HG03095 (cell line): ENCODE results near the gene MOB3A.
A peak's percentile ranks its signal among the peaks of the same experiment; 100 is the strongest.

Source experiments
- ATAC-seq: cut with Tn5 transposase; IDR thresholded peaks from one replicate; pipeline ENCODE4 v1.9.1; 2021; ENCODE audit warnings: moderate library complexity; ENCODE audit not compliant: unreplicated experiment

The MOB3A gene

GRCh38 chr19:2060884-2061494, 35.1 kb downstream of the MOB3A start:
- ATAC-seq: peak; percentile 11

DNA sequence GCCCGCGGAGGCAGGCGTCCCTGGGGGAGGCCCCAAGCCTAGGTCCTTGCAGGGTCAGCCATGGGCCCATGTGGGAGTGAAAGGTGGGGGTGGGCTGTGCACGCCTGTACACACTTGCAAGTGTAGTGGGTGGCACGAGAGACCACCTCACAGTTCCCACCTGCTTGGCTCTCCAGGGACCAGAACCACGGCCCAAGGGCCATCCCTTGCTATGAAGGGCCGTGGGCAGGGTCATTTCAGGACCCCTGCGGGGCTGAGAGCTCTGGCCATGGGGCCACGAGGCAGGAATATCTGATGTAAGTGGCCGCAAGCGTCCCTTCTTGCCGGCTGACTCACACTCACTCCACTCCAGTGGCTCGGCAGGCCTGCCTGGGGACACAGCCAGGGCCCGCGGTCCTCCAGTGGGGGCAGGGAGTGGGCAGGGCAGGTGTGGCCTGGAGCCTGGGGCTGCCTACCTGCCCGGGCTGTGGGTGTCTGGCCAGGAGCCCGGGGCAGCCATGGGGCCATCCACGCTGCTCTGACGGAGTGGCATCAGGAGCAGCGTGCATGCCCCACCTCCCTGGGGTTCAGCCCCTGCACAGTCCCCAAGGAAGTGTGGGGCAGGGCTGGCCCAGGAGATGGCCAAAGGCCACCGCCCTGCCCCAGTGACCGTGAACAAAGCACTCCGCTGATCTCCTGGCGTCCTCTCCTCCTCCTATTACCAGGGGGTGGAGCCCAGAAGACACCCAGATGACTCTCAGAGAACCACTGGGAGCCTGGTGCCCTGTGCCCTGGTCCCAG, 36.5 kb downstream of the MOB3A start:
- ATAC-seq: no peak

- no peak for ATAC-seq
Measured at GRCh38 chr19:2058570-2059421, 37.3 kb downstream of the MOB3A start.

- ATAC-seq: no peak
Measured at GRCh38 chr19:2057484-2058469, 38.3 kb downstream of the MOB3A start.

- ATAC-seq: no peak
Measured at GRCh38 chr19:2056837-2057192, 39.3 kb downstream of the MOB3A start.

GRCh38 chr19:2055931-2056836, 39.9 kb downstream of the MOB3A start:
- no peak for ATAC-seq

DNA sequence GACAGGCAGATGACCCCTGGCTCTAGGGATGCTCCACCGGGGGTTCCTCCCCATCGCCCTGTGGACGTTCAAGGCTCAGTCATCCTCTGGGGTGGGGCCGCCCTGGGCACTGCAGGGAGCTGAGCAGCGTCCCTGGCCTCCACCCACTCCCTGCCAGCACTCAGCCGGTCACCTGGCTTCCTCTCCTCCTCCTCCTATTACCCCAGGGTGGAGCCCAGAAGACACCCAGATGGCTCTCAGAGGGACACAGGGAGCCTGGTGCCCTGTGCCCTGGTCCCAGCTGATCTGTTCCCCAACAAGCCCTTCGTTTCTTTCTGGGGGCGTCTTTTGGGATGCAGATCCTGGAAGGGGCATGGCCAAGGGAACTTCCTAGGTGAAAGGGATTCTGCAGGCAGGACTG, 41.4 kb downstream of the MOB3A start:
- ATAC-seq: no peak

- no peak for ATAC-seq
Measured at GRCh38 chr19:2053601-2054389, 42.3 kb downstream of the MOB3A start.

DNA sequence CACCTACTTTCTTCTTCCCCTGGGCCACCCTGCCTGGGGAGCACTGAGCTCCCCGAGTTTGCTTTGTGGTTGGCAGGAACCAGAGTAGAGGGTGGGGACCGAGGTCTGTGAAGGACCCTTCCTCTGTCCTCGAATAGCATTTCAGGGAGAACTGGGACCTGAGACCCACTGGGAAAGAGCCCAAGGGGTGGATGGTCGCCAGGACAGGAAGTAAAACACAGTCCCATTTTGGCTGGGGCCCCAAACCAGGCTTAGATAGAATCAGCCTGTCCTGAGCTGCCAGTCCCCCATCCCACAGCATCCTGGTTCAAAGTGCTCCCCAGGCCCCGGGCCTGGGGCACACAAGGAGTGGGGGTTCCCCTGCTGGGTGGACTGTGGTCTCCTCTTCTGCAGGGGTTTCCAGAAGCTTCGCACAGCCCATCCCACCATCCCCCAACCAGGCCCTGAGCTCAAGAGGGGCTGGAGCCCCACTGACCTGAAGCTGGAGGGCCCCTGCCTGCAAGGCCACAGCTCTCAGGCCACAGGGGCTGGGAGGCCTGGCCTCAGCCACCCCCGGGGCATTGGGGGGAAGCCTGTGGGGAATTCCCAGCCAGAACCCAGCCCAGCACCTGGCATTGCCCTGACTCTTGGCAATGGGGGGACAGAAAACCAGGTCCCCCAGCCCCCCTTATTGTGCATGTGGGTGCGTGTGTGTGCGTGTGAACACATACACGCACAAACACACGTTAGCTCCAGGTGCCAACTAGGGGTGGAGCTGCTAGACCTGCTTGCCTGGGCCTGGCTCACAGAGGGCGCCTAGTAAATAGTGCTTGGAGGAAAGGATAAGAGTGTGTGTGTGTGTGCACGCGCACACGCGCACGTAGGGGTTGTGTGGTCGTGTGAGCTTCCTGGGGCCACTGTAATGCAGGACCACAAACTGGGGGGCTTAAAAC, 44.1 kb downstream of the MOB3A start:
- ATAC-seq: no peak

DNA sequence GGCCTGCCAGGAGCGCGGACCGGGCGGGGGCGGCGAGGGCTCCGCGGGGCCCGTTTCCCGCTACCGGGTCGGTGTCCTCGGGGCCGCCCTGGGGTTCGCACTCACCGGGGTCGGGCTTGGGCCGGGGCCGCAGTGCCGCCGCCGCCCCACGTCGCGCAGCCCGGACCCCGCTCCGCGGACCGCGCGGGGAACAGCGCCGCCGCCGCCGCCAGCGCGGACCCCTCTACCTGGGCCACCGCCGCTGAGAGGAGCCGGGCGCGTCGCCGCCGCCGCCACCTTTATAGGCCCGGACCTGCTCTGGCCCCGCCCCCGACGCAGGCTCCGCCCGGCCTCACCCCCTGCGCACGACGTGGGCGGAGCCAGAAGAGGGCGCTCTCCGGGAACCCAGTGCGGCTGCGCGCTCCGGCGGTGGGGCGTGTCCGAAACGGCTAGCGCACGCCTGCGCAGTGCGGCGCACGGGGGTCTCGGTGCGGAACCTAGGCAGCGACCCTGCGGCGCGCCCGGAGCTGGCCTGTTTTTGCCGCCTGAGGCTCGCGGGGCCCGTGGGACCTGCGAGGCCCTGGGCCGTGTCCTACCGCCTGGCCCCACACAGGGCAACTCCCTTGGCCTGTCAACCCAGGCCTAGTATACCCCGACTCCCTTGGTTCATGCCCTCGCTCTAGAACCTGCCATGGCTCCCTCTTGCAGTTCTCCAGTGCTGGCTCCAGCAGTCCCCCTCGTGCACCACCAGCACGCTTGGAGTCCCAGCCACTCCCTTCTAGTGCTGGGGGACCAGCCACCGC, 44.9 kb downstream of the MOB3A start, which contains the start of gene MKNK2:
MKNK2 (minus strand) TSS at position 254 of the 782 bp plus-strand sequence. CDS start 393 bp downstream, outside the sequence.
- ATAC-seq: peak; percentile 33

- ATAC-seq: peak; percentile 3
Measured at GRCh38 chr19:2050349-2050990, 45.7 kb downstream of the MOB3A start.

DNA sequence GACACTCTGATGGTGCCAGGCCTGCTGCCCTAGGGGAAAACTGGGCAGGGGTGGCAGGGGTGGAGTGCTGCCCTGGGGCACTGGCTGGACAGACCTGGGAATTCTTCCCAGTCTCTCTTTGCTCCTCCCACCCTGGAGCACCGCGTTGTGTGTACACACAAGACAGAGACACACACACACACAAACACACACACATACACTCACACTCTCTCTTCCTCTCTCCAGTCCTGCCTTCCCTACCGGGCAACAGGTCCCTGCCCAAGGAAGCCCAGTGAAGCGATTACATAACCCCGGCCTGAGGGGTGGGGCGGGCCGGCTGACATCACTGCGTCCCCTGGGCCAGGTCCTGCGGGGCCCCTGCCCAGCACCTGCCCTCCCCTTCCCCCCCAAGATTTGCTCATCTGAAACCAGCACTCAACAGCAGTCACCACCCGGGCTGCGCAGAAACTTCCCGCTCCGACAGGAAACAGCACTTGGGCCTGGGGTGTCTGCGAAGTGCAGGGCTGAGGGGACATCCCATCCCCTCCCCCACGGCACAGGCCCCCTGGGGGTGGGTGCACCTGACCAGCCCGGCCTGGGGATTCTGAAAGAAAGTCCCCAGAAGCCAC, 46.3 kb downstream of the MOB3A start:
- no peak for ATAC-seq

- ATAC-seq: no peak
Measured at GRCh38 chr19:2048959-2049740, 47.0 kb downstream of the MOB3A start.

DNA sequence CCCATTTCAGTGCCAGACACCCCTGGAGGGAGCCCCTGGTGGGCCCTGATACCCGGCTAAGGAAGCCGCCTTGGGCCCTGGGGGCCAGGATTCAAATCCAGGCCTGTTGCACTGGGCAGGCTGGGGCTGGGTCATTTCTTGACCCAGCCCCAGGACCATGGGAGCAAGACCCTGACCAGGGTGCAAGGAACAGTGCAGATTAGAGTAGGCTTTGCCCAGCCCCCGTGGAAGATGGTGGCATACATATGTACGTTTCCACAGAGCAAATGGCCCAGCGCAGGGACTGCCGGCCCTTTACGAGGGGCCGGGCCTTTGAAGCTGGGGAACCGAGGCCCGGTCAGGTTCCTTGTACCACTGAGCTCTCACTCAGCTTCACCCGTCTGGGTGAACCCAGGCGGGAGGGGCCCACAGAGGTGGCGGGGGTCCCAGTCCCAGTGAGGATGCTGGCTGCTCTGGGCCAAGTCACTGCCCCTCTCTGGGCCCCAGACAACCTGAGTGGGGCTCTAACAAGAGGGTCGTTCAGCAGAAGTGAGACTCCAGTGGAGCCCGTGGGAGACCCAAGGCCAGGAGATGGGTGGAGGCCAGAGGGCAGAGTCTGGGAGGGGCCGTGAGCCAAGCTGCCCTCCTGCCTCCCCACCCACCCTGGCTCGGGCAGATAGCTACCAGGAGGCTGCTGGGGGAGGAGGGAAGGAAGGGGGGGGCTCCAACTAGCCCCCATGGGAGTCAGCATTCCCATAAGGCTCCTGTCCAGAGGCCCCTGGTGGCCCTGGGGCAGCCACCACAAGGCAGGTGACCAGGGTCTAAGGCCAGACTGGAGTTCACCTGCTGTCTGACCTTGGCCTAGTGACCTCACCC, 47.8 kb downstream of the MOB3A start:
- ATAC-seq: no peak
